ENCODE measurements around the gene ACTN4. TPM values are rescaled to one million over a fixed set of nuclear protein-coding genes. Genes with fewer than 3 reads are reported as not detected.

ACTN4 gene
- total and polyA plus RNA-seq, 2 of the 4 experiments (the other 2 are of a cell fraction) = 541 to 659 TPM

GRCh38 chr19:38774181-38774950, 126.9 kb downstream of the ACTN4 start (continued):
- TF ChIP-seq FOS (IDR thresholded peaks at IDR 0.05; ENCODE audit: low read depth, low read length) = no peak

GRCh38 chr19:38778733-38779132, 131.3 kb downstream of the ACTN4 start:
- H3K9me3 ChIP-seq (ENCODE audit: control insufficient read depth, insufficient read depth, low read length) = no peaks in the 10 kb centered on the region
- in situ Hi-C loops (cut with MboI; ENCODE audit: low sequenced_read_pairs) = no loop called here
- H3K27ac ChIP-seq (ENCODE audit: insufficient read depth, low read length) = no peak overlapping the region
- no peak overlapping the region for H3K23ac ChIP-seq (ENCODE audit: low read depth, low read length)
- H3K4me2 ChIP-seq (ENCODE audit: low read depth, low read length) = no peak overlapping the region
- CTCF ChIA-PET = no interaction called here
- peaks cover 17% of the 10 kb centered on the region for H3K27me3 ChIP-seq (ENCODE audit: control insufficient read depth, insufficient read depth, low read length)
- no peak overlapping the region for H4K8ac ChIP-seq (ENCODE audit: low read depth in 2 of 2, low read length in 2 of 2)
- no peak overlapping the region for H4K91ac ChIP-seq (ENCODE audit: insufficient read depth, low read depth, low read length)
- H3K4me1 ChIP-seq (ENCODE audit: control insufficient read depth, insufficient read depth, low read length) = no peaks in the 10 kb centered on the region
- H2BK120ac ChIP-seq (ENCODE audit: low read depth, low read length) = no peak overlapping the region
- H4K20me1 ChIP-seq (ENCODE audit: insufficient read depth, low read length) = no peaks in the 10 kb centered on the region
- H2AFZ ChIP-seq (replicated peaks; ENCODE audit: low read length, poor library complexity) = peak overlapping the region; percentile 14
- H2BK15ac ChIP-seq (ENCODE audit: low read depth, low read length) = no peak overlapping the region
- DNase-seq = no peak
- POLR2A ChIA-PET (ENCODE audit: unreplicated experiment) = no interaction called here
- H2BK20ac ChIP-seq (ENCODE audit: low read depth, low read length) = no peak overlapping the region
- H3K9ac ChIP-seq (ENCODE audit: low read depth, low read length) = no peak overlapping the region
- no peak overlapping the region for H2AK5ac ChIP-seq (ENCODE audit: low read depth, low read length)
- H2AK9ac ChIP-seq (replicated peaks; ENCODE audit: low read depth, low read length, poor library complexity) = no peak overlapping the region
- no peaks in the 10 kb centered on the region for H3K9me1 ChIP-seq (ENCODE audit: insufficient read depth, low read length)
- H3K4me3 ChIP-seq (ENCODE audit: insufficient read depth, low read depth, low read length) = no peak overlapping the region
- H4K5ac ChIP-seq (ENCODE audit: low read depth, low read length) = no peak overlapping the region
- H3K36me3 ChIP-seq (ENCODE audit: control insufficient read depth, insufficient read depth, low read length) = no peaks in the 10 kb centered on the region
- WGBS, 2 experiments (ENCODE audit: extremely low coverage in 2 of 2, insufficient read length in 1 of 2) = 0% methylated on average over 1 of the region's 7 CpGs; no CpG with 5 or more reads in 1 of the 2 experiments
- no peak overlapping the region for H3K14ac ChIP-seq (replicated peaks; ENCODE audit: low read depth, low read length)
- intact Hi-C loops (cut with micrococcal nuclease) = no loop called here
- no peak overlapping the region for H2BK5ac ChIP-seq (ENCODE audit: low read depth, low read length, poor library complexity, severe bottlenecking)
- dilution Hi-C loops (cut with HindIII; ENCODE audit: low sequenced_read_pairs, unreplicated experiment) = no loop called here
- no peak for ATAC-seq (ENCODE audit: low read depth)
- H3K18ac ChIP-seq (ENCODE audit: low read depth, low read length) = no peak overlapping the region
- no TSS peak for BruUV-seq (replicated peaks)
- H3K56ac ChIP-seq (ENCODE audit: extremely low read depth, insufficient read depth, low read length) = no peak overlapping the region
- no peak overlapping the region for H3K4ac ChIP-seq (ENCODE audit: low read depth, low read length)
- H3K79me1 ChIP-seq (ENCODE audit: low read depth in 1 of 2, low read length in 2 of 2) = no peaks in the 10 kb centered on the region
- TF ChIP-seq ELK1 (IDR thresholded peaks at IDR 0.05; ENCODE audit: borderline replicate concordance, low read depth, low read length) = no peak
- TF ChIP-seq CHD1 (IDR thresholded peaks at IDR 0.05; ENCODE audit: low read depth, low read length) = no peak
- TF ChIP-seq, protein P1, sequence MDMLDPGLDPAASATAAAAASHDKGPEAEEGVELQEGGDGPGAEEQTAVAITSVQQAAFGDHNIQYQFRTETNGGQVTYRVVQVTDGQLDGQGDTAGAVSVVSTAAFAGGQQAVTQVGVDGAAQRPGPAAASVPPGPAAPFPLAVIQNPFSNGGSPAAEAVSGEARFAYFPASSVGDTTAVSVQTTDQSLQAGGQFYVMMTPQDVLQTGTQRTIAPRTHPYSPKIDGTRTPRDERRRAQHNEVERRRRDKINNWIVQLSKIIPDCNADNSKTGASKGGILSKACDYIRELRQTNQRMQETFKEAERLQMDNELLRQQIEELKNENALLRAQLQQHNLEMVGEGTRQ (IDR thresholded peaks at IDR 0.05; ENCODE audit: low read depth, low read length) = no peak
- no peak for TF ChIP-seq CEBPB (IDR thresholded peaks at IDR 0.05; ENCODE audit: low read depth, low read length)
- no peak for TF ChIP-seq RAD21 (IDR thresholded peaks at IDR 0.05; ENCODE audit: low read length)
- TF ChIP-seq SMC3 (IDR thresholded peaks at IDR 0.05; ENCODE audit: low read depth, low read length) = no peak
- TF ChIP-seq NFE2L2 (IDR thresholded peaks at IDR 0.05; ENCODE audit: low read depth, low read length) = no peak
- no peak for TF ChIP-seq MAFK (IDR thresholded peaks at IDR 0.05; ENCODE audit: low read depth, low read length)
- TF ChIP-seq, protein P2, sequence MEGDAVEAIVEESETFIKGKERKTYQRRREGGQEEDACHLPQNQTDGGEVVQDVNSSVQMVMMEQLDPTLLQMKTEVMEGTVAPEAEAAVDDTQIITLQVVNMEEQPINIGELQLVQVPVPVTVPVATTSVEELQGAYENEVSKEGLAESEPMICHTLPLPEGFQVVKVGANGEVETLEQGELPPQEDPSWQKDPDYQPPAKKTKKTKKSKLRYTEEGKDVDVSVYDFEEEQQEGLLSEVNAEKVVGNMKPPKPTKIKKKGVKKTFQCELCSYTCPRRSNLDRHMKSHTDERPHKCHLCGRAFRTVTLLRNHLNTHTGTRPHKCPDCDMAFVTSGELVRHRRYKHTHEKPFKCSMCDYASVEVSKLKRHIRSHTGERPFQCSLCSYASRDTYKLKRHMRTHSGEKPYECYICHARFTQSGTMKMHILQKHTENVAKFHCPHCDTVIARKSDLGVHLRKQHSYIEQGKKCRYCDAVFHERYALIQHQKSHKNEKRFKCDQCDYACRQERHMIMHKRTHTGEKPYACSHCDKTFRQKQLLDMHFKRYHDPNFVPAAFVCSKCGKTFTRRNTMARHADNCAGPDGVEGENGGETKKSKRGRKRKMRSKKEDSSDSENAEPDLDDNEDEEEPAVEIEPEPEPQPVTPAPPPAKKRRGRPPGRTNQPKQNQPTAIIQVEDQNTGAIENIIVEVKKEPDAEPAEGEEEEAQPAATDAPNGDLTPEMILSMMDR (conservative IDR thresholded peaks at IDR 0.05; ENCODE audit: low read depth, low read length) = no peak
- no peak for TF ChIP-seq RCOR1 (IDR thresholded peaks at IDR 0.05; ENCODE audit: insufficient replicate concordance, low read length)
- TF ChIP-seq MXI1 (IDR thresholded peaks at IDR 0.05; ENCODE audit: borderline replicate concordance, low read depth, low read length) = no peak
- no peak for TF ChIP-seq FOS (IDR thresholded peaks at IDR 0.05; ENCODE audit: low read depth, low read length)
- TF ChIP-seq POLR2A (IDR thresholded peaks at IDR 0.05; ENCODE audit: low read depth, low read length) = no peak
- no peak for TF ChIP-seq RFX5 (IDR thresholded peaks at IDR 0.05; ENCODE audit: low read depth, low read length)

Data from IMR-90 (cell line).